K562 (cell line): ENCODE measurements around the gene FBXW9. TPM values are rescaled to one million over a fixed set of nuclear protein-coding genes. Genes with fewer than 3 reads are reported as not detected.

Source experiments
- BCOR ChIP-seq: fragments of 450-650 bp; IDR thresholded peaks from 2 replicates; pipeline ENCODE4 v1.6.1; 2016
- CBX2 ChIP-seq: fragments of 200-600 bp; sonication (generic); IDR thresholded peaks from one replicate; pipeline ENCODE4 v1.6.1; 2012; ENCODE audit warnings: mild to moderate bottlenecking, low read length, inconsistent platforms; ENCODE audit not compliant: insufficient read depth, poor library complexity, severe bottlenecking
- CEBPG ChIP-seq, 3 experiments: fragments of 200-800 bp in 1 of 3; sonication (Bioruptor generic) in 1 of 3; sonication (generic) in 1 of 3; formaldehyde crosslinking in 1 of 3; IDR thresholded peaks in 2 of 3; conservative IDR thresholded peaks in 1 of 3; 2 replicates each; pipeline versions ENCODE4 v1.6.1 to v1.8.0; 2016 to 2022; ENCODE audit warnings: missing compliant biosample characterization in 2 of 3, missing genetic modification characterization in 2 of 3, mild to moderate bottlenecking in 1 of 3, missing genetic modification reagents in 1 of 3
- FOS ChIP-seq: IDR thresholded peaks from 3 replicates; pipeline ENCODE4 v1.6.1; 2011; ENCODE audit not compliant: insufficient read length; ENCODE audit errors: extremely low read depth
- HDAC3 ChIP-seq: fragments of 450-650 bp; IDR thresholded peaks from 2 replicates; pipeline ENCODE4 v1.6.1; 2018; ENCODE audit warnings: borderline replicate concordance, mild to moderate bottlenecking, moderate library complexity; ENCODE audit not compliant: partially characterized antibody
- JUND ChIP-seq, 2 experiments: IDR thresholded peaks; 2 replicates in 1 of 2; 3 replicates in 1 of 2; pipeline ENCODE4 v1.6.1; 2011; ENCODE audit warnings: borderline replicate concordance in 2 of 2, low read depth in 2 of 2, low read length in 2 of 2, improper control_type of control experiment in 1 of 2, missing biosample characterization in 1 of 2, missing genetic modification characterization in 1 of 2, missing genetic modification reagents in 1 of 2
- MTA3 ChIP-seq: fragments of 450-650 bp; formaldehyde crosslinking; IDR thresholded peaks from 2 replicates; pipeline ENCODE4 v1.6.1; 2017; ENCODE audit warnings: mild to moderate bottlenecking, borderline replicate concordance
- PHF21A ChIP-seq: fragments of 450-650 bp; IDR thresholded peaks from 2 replicates; pipeline ENCODE4 v1.6.1; 2017; ENCODE audit warnings: low read depth, borderline replicate concordance
- POLR2AphosphoS2 ChIP-seq: IDR thresholded peaks from 2 replicates; pipeline ENCODE4 v1.6.1; 2012; ENCODE audit warnings: low read length, improper control_type of control experiment
- PYGO2 ChIP-seq: fragments of 450-650 bp; IDR thresholded peaks from 2 replicates; pipeline ENCODE4 v1.6.1; 2016; ENCODE audit warnings: mild to moderate bottlenecking, missing genetic modification characterization, moderate library complexity, missing compliant biosample characterization
- RFX7 ChIP-seq: fragments of 250-450 bp; sonication (Bioruptor Pico); IDR thresholded peaks from 2 replicates; pipeline ENCODE4 v1.5.1; 2021; ENCODE audit warnings: mild to moderate bottlenecking
- TAL1 ChIP-seq: fragments of 450-650 bp; IDR thresholded peaks from 2 replicates; pipeline ENCODE4 v1.6.1; 2016; ENCODE audit warnings: mild to moderate bottlenecking
- ZNF274 ChIP-seq: IDR thresholded peaks from 2 replicates; pipeline ENCODE4 v1.6.1; 2011; ENCODE audit warnings: low read depth, mild to moderate bottlenecking, low read length, moderate library complexity, borderline replicate concordance
- ZNF764 ChIP-seq: fragments of 250-450 bp; sonication (Bioruptor Pico); IDR thresholded peaks from 2 replicates; pipeline ENCODE4 v1.4.0; 2020; ENCODE audit warnings: low read depth, mild to moderate bottlenecking, moderate library complexity
- polyA plus RNA-seq, 8 experiments: library from polyadenylated mRNA; depleted of rRNA in 4 of 8; stranded (reverse) in 5 of 8; unstranded in 3 of 8; fragments of >200 nt; fragmentation: Nextera tagmentation in 2 of 8; fragmentation: Illumina TruSeq in 1 of 8; extraction: Ambion mirVana in 2 of 8; extraction: Trizol in 1 of 8; gene quantifications; 2 replicates each; pipeline versions ENCODE4 v1.2.1 to v1.2.3, GENCODE V29; 2011 to 2014; ENCODE audit warnings: inconsistent platforms in 1 of 8, missing spikeins in 1 of 8
- total RNA-seq, 7 experiments: library from RNA; depleted of rRNA in 6 of 7; stranded (reverse); fragments of >200 nt in 6 of 7; fragmentation: Illumina TruSeq in 2 of 7; extraction: Trizol in 2 of 7; gene quantifications; 2 replicates each; pipeline versions ENCODE4 v1.2.1 to v1.2.3, GENCODE V29; 2011 to 2021; ENCODE audit warnings: low replicate concordance in 1 of 7
- TF ChIP-seq, protein P1 (sequence below): fragments of 450-650 bp; IDR thresholded peaks from 2 replicates; pipeline ENCODE4 v1.6.1; 2016; ENCODE audit warnings: low read depth
- TF ChIP-seq, protein P2 (sequence below): fragments of 250-450 bp; sonication (Bioruptor Pico); IDR thresholded peaks from 2 replicates; pipeline ENCODE4 v1.5.0; 2020; ENCODE audit warnings: mild to moderate bottlenecking

Gene FBXW9
- total and polyA plus RNA-seq, 9 of the 15 experiments (the other 6 are each of a cell fraction or from before 2014, with no cell fraction given) = 0.23 to 21.7 (median 6.2) TPM

DNA sequence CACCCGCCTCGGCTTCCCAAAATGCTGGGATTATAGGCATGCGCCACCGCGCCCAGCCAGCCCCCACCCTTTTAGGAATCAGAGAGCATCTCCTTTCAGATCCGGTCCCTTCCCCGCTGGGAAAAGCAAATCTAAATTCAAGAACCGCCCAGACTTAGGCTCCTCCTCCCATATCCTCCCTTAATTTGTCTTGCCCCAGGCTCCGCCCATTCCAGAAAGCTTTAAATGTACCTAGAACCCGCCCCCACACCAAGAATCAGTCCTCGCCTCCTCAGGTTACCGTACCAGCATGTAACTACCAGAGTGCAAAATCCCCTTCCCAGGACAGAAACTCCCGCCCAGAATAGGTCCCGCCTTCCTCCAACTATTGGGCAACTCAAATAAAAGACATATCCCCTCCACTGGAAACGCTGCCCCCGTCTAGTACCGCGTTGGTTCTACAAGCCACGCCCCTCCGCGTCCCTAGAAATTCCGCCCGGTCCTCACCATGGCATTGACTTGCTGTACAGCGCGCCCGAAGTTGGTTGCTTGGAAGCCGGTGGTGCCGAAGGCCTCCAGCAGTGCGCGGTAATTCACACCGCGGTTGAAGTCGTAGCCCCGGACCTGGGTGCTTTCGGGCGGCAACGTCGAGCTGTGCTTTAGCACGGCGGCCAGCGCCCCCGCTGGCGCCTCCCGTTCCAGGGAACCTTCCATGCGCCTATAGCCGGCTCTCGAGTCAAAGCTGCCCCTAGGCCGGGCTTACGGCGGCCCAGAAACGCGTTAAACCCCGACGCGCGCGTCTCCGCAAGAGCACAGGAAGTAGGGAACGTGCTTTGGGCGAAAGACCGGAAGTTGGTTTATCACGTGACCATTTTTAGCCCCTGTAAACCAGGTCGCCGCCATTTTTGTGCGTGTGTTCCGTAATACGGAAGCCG, 15.1 kb downstream of the FBXW9 start, which contains the start of gene DHPS (continued):
- TF ChIP-seq HDAC3 (no peak), FOS (no peak), ZNF274 (no peak), BCOR (no peak), ZNF764 (CRISPR knock-in tag) (no peak), JUND (IDR thresholded peaks at IDR 0.05; ENCODE audit: borderline replicate concordance, low read depth, low read length) (no peak), JUND (tag; IDR thresholded peaks at IDR 0.05; ENCODE audit: borderline replicate concordance, low read depth, low read length) (no peak; the same call in 2 of the 3 replicates), CBX2 (no peak), CEBPG (CRISPR knock-in tag; IDR thresholded peaks at IDR 0.05) (peak; percentile 95), CEBPG (tag; conservative IDR thresholded peaks at IDR 0.05 in 1 of 2, IDR thresholded peaks at IDR 0.05 in 1 of 2) (peak; percentile 90 to 94), PYGO2 (tag) (no peak), RFX7 (CRISPR knock-in tag) (no peak), PHF21A (0 out of 2 replicates have a peak, but pooled peaks have one; percentile 41), MTA3 (peak; percentile 97), TAL1 (no peak), POLR2AphosphoS2 (peak; percentile 94)
- TF ChIP-seq, protein P1, sequence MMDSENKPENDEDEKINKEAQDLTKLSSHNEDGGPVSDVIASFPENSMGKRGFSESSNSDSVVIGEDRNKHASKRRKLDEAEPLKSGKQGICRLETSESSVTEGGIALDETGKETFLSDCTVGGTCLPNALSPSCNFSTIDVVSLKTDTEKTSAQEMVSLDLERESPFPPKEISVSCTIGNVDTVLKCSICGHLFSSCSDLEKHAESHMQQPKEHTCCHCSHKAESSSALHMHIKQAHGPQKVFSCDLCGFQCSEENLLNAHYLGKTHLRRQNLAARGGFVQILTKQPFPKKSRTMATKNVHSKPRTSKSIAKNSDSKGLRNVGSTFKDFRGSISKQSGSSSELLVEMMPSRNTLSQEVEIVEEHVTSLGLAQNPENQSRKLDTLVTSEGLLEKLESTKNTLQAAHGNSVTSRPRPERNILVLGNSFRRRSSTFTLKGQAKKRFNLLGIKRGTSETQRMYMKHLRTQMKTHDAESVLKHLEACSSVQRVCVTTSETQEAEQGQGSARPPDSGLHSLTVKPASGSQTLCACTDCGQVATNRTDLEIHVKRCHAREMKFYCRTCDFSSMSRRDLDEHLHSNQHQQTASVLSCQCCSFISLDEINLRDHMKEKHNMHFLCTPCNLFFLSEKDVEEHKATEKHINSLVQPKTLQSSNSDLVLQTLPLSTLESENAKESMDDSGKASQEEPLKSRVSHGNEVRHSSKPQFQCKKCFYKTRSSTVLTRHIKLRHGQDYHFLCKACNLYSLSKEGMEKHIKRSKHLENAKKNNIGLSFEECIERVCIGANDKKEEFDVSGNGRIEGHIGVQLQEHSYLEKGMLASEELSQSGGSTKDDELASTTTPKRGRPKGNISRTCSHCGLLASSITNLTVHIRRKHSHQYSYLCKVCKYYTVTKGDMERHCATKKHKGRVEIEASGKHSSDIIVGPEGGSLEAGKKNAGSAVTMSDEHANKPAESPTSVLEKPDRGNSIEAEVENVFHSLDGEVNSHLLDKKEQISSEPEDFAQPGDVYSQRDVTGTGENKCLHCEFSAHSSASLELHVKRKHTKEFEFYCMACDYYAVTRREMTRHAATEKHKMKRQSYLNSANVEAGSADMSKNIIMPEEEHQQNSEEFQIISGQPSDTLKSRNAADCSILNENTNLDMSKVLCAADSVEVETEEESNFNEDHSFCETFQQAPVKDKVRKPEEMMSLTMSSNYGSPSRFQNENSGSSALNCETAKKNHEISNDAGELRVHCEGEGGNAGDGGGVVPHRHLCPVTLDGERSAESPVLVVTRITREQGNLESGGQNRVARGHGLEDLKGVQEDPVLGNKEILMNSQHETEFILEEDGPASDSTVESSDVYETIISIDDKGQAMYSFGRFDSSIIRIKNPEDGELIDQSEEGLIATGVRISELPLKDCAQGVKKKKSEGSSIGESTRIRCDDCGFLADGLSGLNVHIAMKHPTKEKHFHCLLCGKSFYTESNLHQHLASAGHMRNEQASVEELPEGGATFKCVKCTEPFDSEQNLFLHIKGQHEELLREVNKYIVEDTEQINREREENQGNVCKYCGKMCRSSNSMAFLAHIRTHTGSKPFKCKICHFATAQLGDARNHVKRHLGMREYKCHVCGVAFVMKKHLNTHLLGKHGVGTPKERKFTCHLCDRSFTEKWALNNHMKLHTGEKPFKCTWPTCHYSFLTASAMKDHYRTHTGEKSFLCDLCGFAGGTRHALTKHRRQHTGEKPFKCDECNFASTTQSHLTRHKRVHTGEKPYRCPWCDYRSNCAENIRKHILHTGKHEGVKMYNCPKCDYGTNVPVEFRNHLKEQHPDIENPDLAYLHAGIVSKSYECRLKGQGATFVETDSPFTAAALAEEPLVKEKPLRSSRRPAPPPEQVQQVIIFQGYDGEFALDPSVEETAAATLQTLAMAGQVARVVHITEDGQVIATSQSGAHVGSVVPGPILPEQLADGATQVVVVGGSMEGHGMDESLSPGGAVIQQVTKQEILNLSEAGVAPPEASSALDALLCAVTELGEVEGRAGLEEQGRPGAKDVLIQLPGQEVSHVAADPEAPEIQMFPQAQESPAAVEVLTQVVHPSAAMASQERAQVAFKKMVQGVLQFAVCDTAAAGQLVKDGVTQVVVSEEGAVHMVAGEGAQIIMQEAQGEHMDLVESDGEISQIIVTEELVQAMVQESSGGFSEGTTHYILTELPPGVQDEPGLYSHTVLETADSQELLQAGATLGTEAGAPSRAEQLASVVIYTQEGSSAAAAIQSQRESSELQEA = peak; percentile 99
- TF ChIP-seq, protein P2, sequence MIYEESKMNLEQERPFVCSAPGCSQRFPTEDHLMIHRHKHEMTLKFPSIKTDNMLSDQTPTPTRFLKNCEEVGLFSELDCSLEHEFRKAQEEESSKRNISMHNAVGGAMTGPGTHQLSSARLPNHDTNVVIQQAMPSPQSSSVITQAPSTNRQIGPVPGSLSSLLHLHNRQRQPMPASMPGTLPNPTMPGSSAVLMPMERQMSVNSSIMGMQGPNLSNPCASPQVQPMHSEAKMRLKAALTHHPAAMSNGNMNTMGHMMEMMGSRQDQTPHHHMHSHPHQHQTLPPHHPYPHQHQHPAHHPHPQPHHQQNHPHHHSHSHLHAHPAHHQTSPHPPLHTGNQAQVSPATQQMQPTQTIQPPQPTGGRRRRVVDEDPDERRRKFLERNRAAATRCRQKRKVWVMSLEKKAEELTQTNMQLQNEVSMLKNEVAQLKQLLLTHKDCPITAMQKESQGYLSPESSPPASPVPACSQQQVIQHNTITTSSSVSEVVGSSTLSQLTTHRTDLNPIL (CRISPR knock-in tag) = no peak
